Measurements from ENCODE around the gene CCDC33.

- TF ChIP-seq, protein P1, sequence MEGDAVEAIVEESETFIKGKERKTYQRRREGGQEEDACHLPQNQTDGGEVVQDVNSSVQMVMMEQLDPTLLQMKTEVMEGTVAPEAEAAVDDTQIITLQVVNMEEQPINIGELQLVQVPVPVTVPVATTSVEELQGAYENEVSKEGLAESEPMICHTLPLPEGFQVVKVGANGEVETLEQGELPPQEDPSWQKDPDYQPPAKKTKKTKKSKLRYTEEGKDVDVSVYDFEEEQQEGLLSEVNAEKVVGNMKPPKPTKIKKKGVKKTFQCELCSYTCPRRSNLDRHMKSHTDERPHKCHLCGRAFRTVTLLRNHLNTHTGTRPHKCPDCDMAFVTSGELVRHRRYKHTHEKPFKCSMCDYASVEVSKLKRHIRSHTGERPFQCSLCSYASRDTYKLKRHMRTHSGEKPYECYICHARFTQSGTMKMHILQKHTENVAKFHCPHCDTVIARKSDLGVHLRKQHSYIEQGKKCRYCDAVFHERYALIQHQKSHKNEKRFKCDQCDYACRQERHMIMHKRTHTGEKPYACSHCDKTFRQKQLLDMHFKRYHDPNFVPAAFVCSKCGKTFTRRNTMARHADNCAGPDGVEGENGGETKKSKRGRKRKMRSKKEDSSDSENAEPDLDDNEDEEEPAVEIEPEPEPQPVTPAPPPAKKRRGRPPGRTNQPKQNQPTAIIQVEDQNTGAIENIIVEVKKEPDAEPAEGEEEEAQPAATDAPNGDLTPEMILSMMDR (IDR thresholded peaks at IDR 0.05) = no peak
- no peak for TF ChIP-seq EZH2 (IDR thresholded peaks at IDR 0.05; ENCODE audit: borderline replicate concordance, insufficient read depth, low read depth, low read length, poor library complexity, severe bottlenecking)
Measured at GRCh38 chr15:74244822-74245341, 8.8 kb downstream of the CCDC33 start.
